ENCODE results near the gene IRGM.
"Not testable (repeated sequence)": the region's sequence is repeated elsewhere in the genome, so short reads cannot be mapped to it uniquely, and the experiment has no call there.

The IRGM gene

GRCh38 chr5:150846308-150846653 is at the start of gene IRGM:
TSS of gene IRGM (plus strand) at chr5:150846521. CDS start at chr5:150848124, 1,603 bp downstream.
- H3K27me3 ChIP-seq (ENCODE audit: control insufficient read depth, insufficient read depth, low read length); H3K9ac ChIP-seq (ENCODE audit: low read depth, low read length); H3K36me3 ChIP-seq (ENCODE audit: control insufficient read depth, insufficient read depth, low read length); H3K4me1 ChIP-seq (ENCODE audit: control insufficient read depth, insufficient read depth, low read length); H3K9me3 ChIP-seq (ENCODE audit: control insufficient read depth, insufficient read depth, low read length); H3K4me3 ChIP-seq (ENCODE audit: low read depth, low read length): not testable (repeated sequence)

GRCh38 chr5:150797384-150797783 is 48.9 kb upstream of the IRGM start:
- no peak overlapping the region for H3K4me3 ChIP-seq (ENCODE audit: low read depth, low read length)
- H3K9me3 ChIP-seq (ENCODE audit: control insufficient read depth, insufficient read depth, low read length): no peaks in the 10 kb centered on the region
- no peak overlapping the region for H3K9ac ChIP-seq (ENCODE audit: low read depth, low read length)
- H3K4me1 ChIP-seq (ENCODE audit: control insufficient read depth, insufficient read depth, low read length): no peaks in the 10 kb centered on the region
- no peaks in the 10 kb centered on the region for H3K36me3 ChIP-seq (ENCODE audit: control insufficient read depth, insufficient read depth, low read length)
- no peaks in the 10 kb centered on the region for H3K27me3 ChIP-seq (ENCODE audit: control insufficient read depth, insufficient read depth, low read length)

GRCh38 chr5:150801117-150801927 is 45.0 kb upstream of the IRGM start:
- Histone ChIP-seq H3K9ac (ENCODE audit: low read depth, low read length) (peak overlapping the region; percentile 37), H3K4me1 (ENCODE audit: control insufficient read depth, insufficient read depth, low read length) (no peaks in the 10 kb centered on the region), H3K36me3 (ENCODE audit: control insufficient read depth, insufficient read depth, low read length) (no peaks in the 10 kb centered on the region), H3K27me3 (ENCODE audit: control insufficient read depth, insufficient read depth, low read length) (no peaks in the 10 kb centered on the region), H3K9me3 (ENCODE audit: control insufficient read depth, insufficient read depth, low read length) (no peaks in the 10 kb centered on the region), H3K4me3 (ENCODE audit: low read depth, low read length) (peak overlapping the region; percentile 63)

GRCh38 chr5:150804388-150804787 is 41.9 kb upstream of the IRGM start:
- H3K9me3 ChIP-seq (ENCODE audit: control insufficient read depth, insufficient read depth, low read length): no peaks in the 10 kb centered on the region
- no peak overlapping the region for H3K4me3 ChIP-seq (ENCODE audit: low read depth, low read length)
- no peaks in the 10 kb centered on the region for H3K4me1 ChIP-seq (ENCODE audit: control insufficient read depth, insufficient read depth, low read length)
- H3K9ac ChIP-seq (ENCODE audit: low read depth, low read length): no peak overlapping the region
- H3K27me3 ChIP-seq (ENCODE audit: control insufficient read depth, insufficient read depth, low read length): peaks cover 5% of the 10 kb centered on the region
- no peaks in the 10 kb centered on the region for H3K36me3 ChIP-seq (ENCODE audit: control insufficient read depth, insufficient read depth, low read length)

GRCh38 chr5:150809363-150809762 is 37.0 kb upstream of the IRGM start:
- Histone ChIP-seq H3K4me3 (ENCODE audit: low read depth, low read length) (no peak overlapping the region), H3K27me3 (ENCODE audit: control insufficient read depth, insufficient read depth, low read length) (peaks cover 5% of the 10 kb centered on the region), H3K9ac (ENCODE audit: low read depth, low read length) (no peak overlapping the region), H3K36me3 (ENCODE audit: control insufficient read depth, insufficient read depth, low read length) (no peaks in the 10 kb centered on the region), H3K4me1 (ENCODE audit: control insufficient read depth, insufficient read depth, low read length) (no peaks in the 10 kb centered on the region), H3K9me3 (ENCODE audit: control insufficient read depth, insufficient read depth, low read length) (no peaks in the 10 kb centered on the region)

GRCh38 chr5:150815010-150815409 is 31.3 kb upstream of the IRGM start:
- no peaks in the 10 kb centered on the region for H3K27me3 ChIP-seq (ENCODE audit: control insufficient read depth, insufficient read depth, low read length)
- no peak overlapping the region for H3K9ac ChIP-seq (ENCODE audit: low read depth, low read length)
- no peaks in the 10 kb centered on the region for H3K36me3 ChIP-seq (ENCODE audit: control insufficient read depth, insufficient read depth, low read length)
- no peaks in the 10 kb centered on the region for H3K4me1 ChIP-seq (ENCODE audit: control insufficient read depth, insufficient read depth, low read length)
- H3K9me3 ChIP-seq (ENCODE audit: control insufficient read depth, insufficient read depth, low read length): no peaks in the 10 kb centered on the region
- no peak overlapping the region for H3K4me3 ChIP-seq (ENCODE audit: low read depth, low read length)

GRCh38 chr5:150816946-150817345 is 29.4 kb upstream of the IRGM start:
- H3K4me1 ChIP-seq (ENCODE audit: control insufficient read depth, insufficient read depth, low read length): no peaks in the 10 kb centered on the region
- H3K27me3 ChIP-seq (ENCODE audit: control insufficient read depth, insufficient read depth, low read length): no peaks in the 10 kb centered on the region
- H3K36me3 ChIP-seq (ENCODE audit: control insufficient read depth, insufficient read depth, low read length): no peaks in the 10 kb centered on the region
- H3K9ac ChIP-seq (ENCODE audit: low read depth, low read length): no peak overlapping the region
- H3K4me3 ChIP-seq (ENCODE audit: low read depth, low read length): no peak overlapping the region
- peaks cover 3% of the 10 kb centered on the region for H3K9me3 ChIP-seq (ENCODE audit: control insufficient read depth, insufficient read depth, low read length)

GRCh38 chr5:150829744-150830143 is 16.6 kb upstream of the IRGM start:
- no peaks in the 10 kb centered on the region for H3K4me1 ChIP-seq (ENCODE audit: control insufficient read depth, insufficient read depth, low read length)
- H3K36me3 ChIP-seq (ENCODE audit: control insufficient read depth, insufficient read depth, low read length): no peaks in the 10 kb centered on the region

GRCh38 chr5:150831821-150832220 is 14.5 kb upstream of the IRGM start:
- not testable (repeated sequence) for H3K4me1 ChIP-seq (ENCODE audit: control insufficient read depth, insufficient read depth, low read length); H3K4me3 ChIP-seq (ENCODE audit: low read depth, low read length); H3K36me3 ChIP-seq (ENCODE audit: control insufficient read depth, insufficient read depth, low read length); H3K27me3 ChIP-seq (ENCODE audit: control insufficient read depth, insufficient read depth, low read length); H3K9ac ChIP-seq (ENCODE audit: low read depth, low read length); H3K9me3 ChIP-seq (ENCODE audit: control insufficient read depth, insufficient read depth, low read length)

More at GRCh38 chr5:150829744-150830143, 16.6 kb upstream of the IRGM start:
- Histone ChIP-seq H3K9me3 (ENCODE audit: control insufficient read depth, insufficient read depth, low read length) (peaks cover 10% of the 10 kb centered on the region), H3K9ac (ENCODE audit: low read depth, low read length) (no peak overlapping the region), H3K27me3 (ENCODE audit: control insufficient read depth, insufficient read depth, low read length) (no peaks in the 10 kb centered on the region), H3K4me3 (ENCODE audit: low read depth, low read length) (no peak overlapping the region)

- Histone ChIP-seq H3K9me3 (ENCODE audit: control insufficient read depth, insufficient read depth, low read length) (peaks cover 13% of the 10 kb centered on the region), H3K9ac (ENCODE audit: low read depth, low read length) (no peak overlapping the region), H3K4me3 (ENCODE audit: low read depth, low read length) (no peak overlapping the region), H3K36me3 (ENCODE audit: control insufficient read depth, insufficient read depth, low read length) (no peaks in the 10 kb centered on the region), H3K27me3 (ENCODE audit: control insufficient read depth, insufficient read depth, low read length) (no peaks in the 10 kb centered on the region), H3K4me1 (ENCODE audit: control insufficient read depth, insufficient read depth, low read length) (no peaks in the 10 kb centered on the region)
These were observed 10.3 kb upstream of the IRGM start for GRCh38 chr5:150836064-150836463.

GRCh38 chr5:150836703-150837102 is 9.6 kb upstream of the IRGM start:
- H3K36me3 ChIP-seq (ENCODE audit: control insufficient read depth, insufficient read depth, low read length): no peaks in the 10 kb centered on the region
- no peaks in the 10 kb centered on the region for H3K4me1 ChIP-seq (ENCODE audit: control insufficient read depth, insufficient read depth, low read length)
- no peaks in the 10 kb centered on the region for H3K27me3 ChIP-seq (ENCODE audit: control insufficient read depth, insufficient read depth, low read length)
- H3K4me3 ChIP-seq (ENCODE audit: low read depth, low read length): no peak overlapping the region
- H3K9ac ChIP-seq (ENCODE audit: low read depth, low read length): no peak overlapping the region
- H3K9me3 ChIP-seq (ENCODE audit: control insufficient read depth, insufficient read depth, low read length): peaks cover 9% of the 10 kb centered on the region

- H3K9ac ChIP-seq (ENCODE audit: low read depth, low read length); H3K27me3 ChIP-seq (ENCODE audit: control insufficient read depth, insufficient read depth, low read length); H3K9me3 ChIP-seq (ENCODE audit: control insufficient read depth, insufficient read depth, low read length); H3K4me1 ChIP-seq (ENCODE audit: control insufficient read depth, insufficient read depth, low read length); H3K36me3 ChIP-seq (ENCODE audit: control insufficient read depth, insufficient read depth, low read length); H3K4me3 ChIP-seq (ENCODE audit: low read depth, low read length): not testable (repeated sequence)
These were observed 999 bp upstream of the IRGM start for GRCh38 chr5:150845185-150845859.

Measured in iPS-15b (cell line).